Smooth muscle cell (in vitro differentiated cells): ENCODE results near the gene CPA1. TPM values are rescaled to one million over a fixed set of nuclear protein-coding genes. Genes with fewer than 3 reads are reported as not detected.

Experiments used
- DNase-seq: peaks from one replicate; lab custom pipeline; 2025; ENCODE audit not compliant: unreplicated experiment; lab: John Stamatoyannopoulos, UW
- H2AFZ ChIP-seq: fragments of 200-600 bp; sonication (generic); 2 replicates; pipeline ENCODE4 v1.6.0; 2016; ENCODE audit warnings: antibody characterized with exemption, low read depth, mild to moderate bottlenecking
- H3F3A ChIP-seq: fragments of 200-600 bp; sonication (generic); 2 replicates; pipeline ENCODE4 v1.6.0; 2017; ENCODE audit warnings: antibody characterized with exemption, low read depth
- H3K27ac ChIP-seq: fragments of 200-600 bp; sonication (generic); 2 replicates; pipeline ENCODE4 v1.5.1; 2016; ENCODE audit warnings: low read depth, mild to moderate bottlenecking
- H3K27me3 ChIP-seq: fragments of 200-600 bp; sonication (generic); 2 replicates; pipeline ENCODE4 v1.6.1; 2016; ENCODE audit warnings: low read depth, mild to moderate bottlenecking
- H3K36me3 ChIP-seq: fragments of 200-600 bp; sonication (generic); 2 replicates; pipeline ENCODE4 v1.5.1; 2016; ENCODE audit warnings: low read depth
- H3K4me1 ChIP-seq: fragments of 200-600 bp; sonication (generic); 2 replicates; pipeline ENCODE4 v1.5.1; 2016; ENCODE audit warnings: low read depth
- H3K4me2 ChIP-seq: fragments of 200-600 bp; sonication (generic); 2 replicates; pipeline ENCODE4 v1.6.0; 2016; ENCODE audit warnings: mild to moderate bottlenecking
- H3K4me3 ChIP-seq: fragments of 200-600 bp; sonication (generic); 2 replicates; pipeline ENCODE4 v1.5.1; 2016; ENCODE audit warnings: mild to moderate bottlenecking
- H3K79me2 ChIP-seq: fragments of 200-600 bp; sonication (generic); 2 replicates; pipeline ENCODE4 v1.6.0; 2016; ENCODE audit warnings: low read depth, mild to moderate bottlenecking
- H3K9ac ChIP-seq: fragments of 200-600 bp; sonication (generic); 2 replicates; pipeline ENCODE4 v1.6.0; 2016; ENCODE audit warnings: low read depth
- H3K9me3 ChIP-seq: fragments of 200-600 bp; sonication (generic); replicated peaks from 2 replicates; pipeline ENCODE4 v1.5.1; 2016; ENCODE audit warnings: low read depth
- H4K20me1 ChIP-seq: fragments of 200-600 bp; sonication (generic); 2 replicates; pipeline ENCODE4 v1.6.0; 2016; ENCODE audit warnings: low read depth
- CTCF ChIP-seq: fragments of 200-600 bp; sonication (generic); IDR thresholded peaks from 2 replicates; pipeline ENCODE4 v1.5.1; 2017; ENCODE audit warnings: borderline replicate concordance, mild to moderate bottlenecking, antibody characterized with exemption; ENCODE audit not compliant: insufficient read depth, poor library complexity, severe bottlenecking
- WGBS: methylation state at CpG from one replicate; pipeline ENCODE4 v1.1.7; 2016; ENCODE audit warnings: low lambda C conversion rate; 5-methylcytosine and 5-hydroxymethylcytosine counted together
- polyA plus RNA-seq: library from polyadenylated mRNA; unstranded; fragments of >200 nt; fragmentation: Nextera tagmentation; extraction: Ambion mirVana; gene quantifications from 2 replicates; pipeline ENCODE4 v1.2.1, GENCODE V29; 2016
- total RNA-seq: library from RNA; depleted of rRNA; stranded (reverse); fragments of >200 nt; gene quantifications from 2 replicates; pipeline ENCODE4 v1.2.3, GENCODE V29; 2014

CPA1 gene
- total and polyA plus RNA-seq, 2 experiments from 2014 or later: 0.90 to 3.8 TPM

- Histone ChIP-seq H3K9me3 (no peaks in the 10 kb centered on the region), H3F3A (peaks cover 2% of the 10 kb centered on the region), H3K27ac (peak overlapping the region; percentile 42), H4K20me1 (no peaks in the 10 kb centered on the region), H3K36me3 (no peaks in the 10 kb centered on the region), H3K27me3 (no peaks in the 10 kb centered on the region), H3K4me2 (peak overlapping the region; percentile 48), H2AFZ (peak overlapping the region; percentile 43), H3K9ac (no peak overlapping the region), H3K4me1 (peaks cover 12% of the 10 kb centered on the region), H3K79me2 (no peaks in the 10 kb centered on the region), H3K4me3 (no peak overlapping the region)
- DNase-seq: no peak
- no peak for TF ChIP-seq CTCF
- 62% methylated on average over 10 of the region's 10 CpGs for WGBS
Observed at GRCh38 chr7:130379532-130379920, 768 bp upstream of the CPA1 start.

- Histone ChIP-seq H3K36me3 (no peaks in the 10 kb centered on the region), H3K9ac (no peak overlapping the region), H3K4me1 (peaks cover 12% of the 10 kb centered on the region), H3K79me2 (no peaks in the 10 kb centered on the region), H3K4me3 (no peak overlapping the region), H3F3A (no peaks in the 10 kb centered on the region), H4K20me1 (no peaks in the 10 kb centered on the region), H3K27me3 (no peaks in the 10 kb centered on the region), H3K4me2 (no peak overlapping the region), H3K27ac (no peak overlapping the region), H2AFZ (peak overlapping the region; percentile 43), H3K9me3 (no peaks in the 10 kb centered on the region)
- no peak for TF ChIP-seq CTCF
- no peak for DNase-seq
- 96% methylated on average over 7 of the region's 7 CpGs for WGBS
Observed at GRCh38 chr7:130380861-130381455, 664 bp downstream of the CPA1 start.

GRCh38 chr7:130381468-130382312 lies 1.4 kb downstream of the CPA1 start:
- H3K4me3 ChIP-seq: no peak overlapping the region
- peak; percentile 17 for TF ChIP-seq CTCF
- 93% methylated on average over 40 of the region's 41 CpGs for WGBS
- H3K9ac ChIP-seq: no peak overlapping the region
- H3K27me3 ChIP-seq: no peaks in the 10 kb centered on the region
- no peaks in the 10 kb centered on the region for H3F3A ChIP-seq
- H3K4me1 ChIP-seq: peaks cover 12% of the 10 kb centered on the region
- no peaks in the 10 kb centered on the region for H3K36me3 ChIP-seq
- H2AFZ ChIP-seq: no peak overlapping the region
- H3K9me3 ChIP-seq: no peaks in the 10 kb centered on the region
- no peaks in the 10 kb centered on the region for H3K79me2 ChIP-seq
- no peak overlapping the region for H3K27ac ChIP-seq
- no peak overlapping the region for H3K4me2 ChIP-seq
- no peak for DNase-seq
- H4K20me1 ChIP-seq: no peaks in the 10 kb centered on the region
